GM18519 (cell line): ENCODE data around the gene SUSD6.
"Not testable (repeated sequence)": the region's sequence is repeated elsewhere in the genome, so short reads cannot be mapped to it uniquely, and the experiment has no call there.

Source experiments
- ATAC-seq: cut with Tn5 transposase; IDR thresholded peaks from one replicate; pipeline ENCODE4 v1.9.1; 2021; ENCODE audit warnings: mild to moderate bottlenecking, moderate library complexity; ENCODE audit not compliant: unreplicated experiment, low FRiP score

Gene SUSD6

DNA sequence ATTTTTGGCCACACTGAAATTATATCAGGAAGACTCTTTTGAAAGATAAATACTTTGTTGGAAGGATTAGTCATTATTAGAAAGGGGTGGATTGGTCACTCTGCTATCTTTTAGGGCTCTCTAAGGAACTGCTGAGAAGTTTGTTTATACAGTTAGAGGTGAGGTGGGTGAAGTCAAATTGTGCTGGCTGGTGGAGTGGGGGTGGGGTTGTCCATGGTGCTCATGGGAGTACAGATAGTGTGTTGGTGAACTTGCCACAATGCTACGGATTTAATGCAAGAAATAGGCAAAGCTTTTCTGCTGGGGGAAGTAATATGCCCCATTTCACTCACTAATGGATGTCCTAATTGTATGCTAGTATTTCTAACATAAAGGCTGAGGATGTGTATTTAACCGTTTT lies 35.8 kb downstream of the SUSD6 start:
- ATAC-seq, result no peak

DNA sequence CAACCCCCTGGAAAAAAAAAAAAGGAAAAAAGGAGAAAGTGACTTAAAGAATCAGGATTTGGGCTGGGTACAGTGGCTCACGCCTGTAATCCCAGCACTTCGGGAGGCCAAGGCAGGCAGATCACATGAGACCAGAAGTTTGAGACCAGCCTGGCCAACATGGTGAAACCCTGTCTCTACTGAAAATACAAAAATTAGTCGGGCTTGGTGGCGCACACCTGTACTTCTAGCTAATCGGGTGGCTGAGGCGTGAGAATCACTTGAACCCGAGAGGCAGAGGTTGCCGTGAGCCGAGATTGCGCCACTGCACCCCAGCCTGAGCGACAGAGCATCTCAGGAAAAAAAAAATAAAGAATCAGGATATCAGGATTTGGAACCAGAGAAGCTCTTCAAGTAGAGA lies 36.2 kb downstream of the SUSD6 start:
- ATAC-seq, result not testable (repeated sequence)

DNA sequence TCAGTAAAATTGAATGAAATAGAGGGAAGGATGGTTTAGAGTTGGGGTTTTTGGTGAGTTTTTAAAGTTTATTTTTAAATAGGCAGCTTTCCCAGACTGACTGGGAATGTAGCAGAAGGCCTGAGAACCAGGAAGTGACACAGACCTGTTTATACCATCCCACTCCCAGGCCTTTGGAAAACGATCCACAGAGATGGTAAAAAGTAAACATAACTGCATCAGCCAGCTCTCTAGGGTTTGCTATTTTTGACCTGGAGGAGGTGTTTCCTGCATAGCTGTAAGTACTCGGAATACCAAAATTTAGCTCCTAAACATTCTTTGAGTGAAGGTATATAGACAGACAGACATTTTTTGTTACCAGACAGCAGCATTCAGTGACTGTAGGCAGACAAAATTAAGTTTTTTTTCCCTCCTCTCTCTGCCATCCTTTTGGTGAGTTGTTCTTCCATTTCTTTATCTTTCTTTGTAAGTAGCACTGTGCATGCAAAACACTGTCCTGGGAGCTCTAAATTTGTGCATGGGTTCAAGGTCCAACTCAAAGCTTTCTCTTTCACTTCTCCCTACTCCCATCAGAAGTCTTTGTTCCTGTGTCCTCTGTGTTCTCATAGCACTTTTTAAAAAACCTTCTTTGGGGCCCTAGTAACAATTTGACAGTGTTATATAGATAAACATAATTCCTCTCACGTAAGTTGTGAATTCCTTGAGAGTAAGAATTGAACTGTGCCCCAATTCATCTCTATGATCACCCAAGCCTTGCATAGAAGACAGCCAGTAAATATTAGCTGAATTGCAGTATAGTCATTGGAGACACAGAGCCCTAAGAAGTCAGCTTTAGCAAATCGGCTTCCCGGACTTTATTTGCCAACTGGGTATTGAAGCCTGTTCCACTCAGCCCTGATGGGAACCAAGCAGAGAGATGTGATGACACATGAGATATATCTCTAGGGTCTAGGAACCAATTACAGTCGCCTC lies 37.4 kb downstream of the SUSD6 start:
- ATAC-seq, result no peak

DNA sequence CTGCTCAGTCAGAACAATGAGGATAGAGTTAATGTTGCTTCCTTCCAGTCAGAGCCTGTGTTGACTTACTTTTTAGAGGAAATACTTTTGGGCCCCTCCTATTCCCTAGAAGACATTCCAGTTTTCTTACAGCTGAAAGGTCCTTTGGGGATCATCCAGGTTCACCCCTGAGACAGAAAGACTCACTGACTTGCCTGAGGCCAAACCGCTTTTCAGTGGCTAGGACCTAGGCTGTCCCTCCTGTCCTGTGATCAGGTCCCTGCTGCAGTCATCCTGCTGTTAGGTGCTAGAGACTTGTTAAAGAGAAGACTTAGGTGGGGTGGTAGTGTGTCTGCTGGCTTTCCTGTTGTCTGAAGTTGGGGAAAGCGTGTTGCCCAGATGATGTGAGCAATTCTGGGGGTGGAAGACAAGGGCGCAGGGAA lies 39.6 kb downstream of the SUSD6 start:
- ATAC-seq, result no peak

DNA sequence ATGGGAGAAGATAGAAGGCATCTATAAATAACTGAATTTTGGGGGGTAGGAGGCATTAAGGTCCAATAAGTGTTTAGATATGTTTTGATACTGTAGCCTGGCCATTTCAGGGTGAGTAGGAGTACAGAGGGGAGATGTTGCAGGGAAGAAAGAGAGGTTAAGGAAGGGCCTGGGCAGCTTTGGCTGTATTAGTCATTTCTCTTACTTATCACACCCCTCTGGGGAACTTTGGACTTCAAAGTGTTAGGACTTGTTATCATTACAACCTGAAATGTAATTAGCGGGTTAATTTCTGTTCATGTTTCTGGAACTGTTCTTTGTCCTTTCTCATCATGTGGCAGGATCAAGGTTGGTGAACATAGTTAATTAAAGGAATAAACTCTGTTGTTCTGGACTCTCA lies 40.3 kb downstream of the SUSD6 start:
- no peak for ATAC-seq

DNA sequence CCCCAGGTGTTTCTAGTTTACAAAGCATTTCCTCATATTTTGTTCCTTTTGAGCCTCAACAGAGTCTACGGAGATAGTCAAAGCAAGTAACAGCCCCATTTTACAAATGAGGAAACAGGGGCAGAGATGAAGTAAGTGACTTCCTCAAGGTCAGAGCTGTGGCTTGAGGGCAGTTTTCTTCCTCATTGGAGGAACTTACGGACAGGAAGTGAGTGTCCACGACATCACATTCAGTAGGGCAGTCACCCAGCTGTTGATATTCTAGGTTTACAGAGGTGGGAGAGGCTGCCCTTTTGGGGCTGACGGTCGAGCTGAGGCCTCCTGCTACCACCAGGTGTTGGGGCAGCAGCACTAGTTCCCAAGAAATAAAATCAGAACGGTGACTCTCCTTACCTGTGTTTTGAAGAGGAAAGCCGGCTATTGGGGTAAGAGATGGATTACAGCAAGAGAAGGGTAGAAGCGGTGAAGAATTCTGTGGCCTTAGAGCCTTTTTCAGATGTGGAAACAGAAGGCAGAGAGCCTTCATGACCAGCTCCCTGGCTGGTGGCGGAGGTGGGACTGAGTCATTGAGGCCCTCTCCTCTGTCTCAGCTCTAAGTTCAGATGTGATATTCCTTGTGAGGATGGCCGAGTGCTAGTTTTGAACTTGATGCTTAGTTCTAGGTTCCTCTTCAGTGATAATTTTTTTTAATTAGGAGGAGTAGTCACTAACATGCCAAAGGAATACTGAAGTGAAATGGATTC lies 41.7 kb downstream of the SUSD6 start:
- ATAC-seq, result no peak

DNA sequence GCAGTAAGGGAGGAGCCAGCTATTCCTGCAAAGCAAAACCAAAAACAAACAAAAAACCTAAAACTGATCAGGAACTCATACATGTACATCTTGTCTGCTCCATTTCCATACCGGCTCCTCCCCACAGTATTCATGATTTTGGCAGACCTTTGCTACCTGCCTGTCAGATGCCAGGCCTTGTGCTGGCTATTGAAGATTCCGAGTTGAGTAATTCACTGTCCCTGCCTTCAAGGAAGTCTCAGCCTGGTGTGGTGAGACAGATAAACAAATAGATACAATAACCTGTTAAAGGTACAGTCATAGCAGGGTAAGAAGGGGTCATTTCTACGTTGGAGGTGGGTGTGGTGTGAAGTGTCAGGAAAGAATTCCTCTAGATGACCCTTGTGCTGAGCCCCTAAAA lies 42.7 kb downstream of the SUSD6 start:
- no peak for ATAC-seq

DNA sequence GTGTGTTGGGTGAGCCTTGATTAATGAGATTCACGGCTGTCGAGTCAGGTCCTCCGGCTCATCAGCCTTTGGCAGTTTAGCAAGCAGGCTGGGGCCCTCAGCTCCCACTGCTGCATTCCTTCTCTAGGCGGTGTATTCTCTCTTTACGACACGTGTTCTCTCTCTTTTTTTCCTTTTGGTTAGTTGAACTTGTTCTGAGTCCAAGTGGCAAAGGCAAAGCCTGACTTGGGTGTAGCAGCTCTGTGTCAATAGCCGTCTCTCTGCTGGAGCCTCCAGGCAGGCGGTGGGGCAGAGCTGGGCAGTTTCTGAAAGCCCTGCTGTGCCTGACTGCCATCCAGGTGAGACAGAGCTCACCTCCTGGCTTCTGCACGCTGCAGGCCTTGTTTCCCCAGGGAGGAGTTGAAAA lies 46.6 kb downstream of the SUSD6 start:
- ATAC-seq, result no peak

DNA sequence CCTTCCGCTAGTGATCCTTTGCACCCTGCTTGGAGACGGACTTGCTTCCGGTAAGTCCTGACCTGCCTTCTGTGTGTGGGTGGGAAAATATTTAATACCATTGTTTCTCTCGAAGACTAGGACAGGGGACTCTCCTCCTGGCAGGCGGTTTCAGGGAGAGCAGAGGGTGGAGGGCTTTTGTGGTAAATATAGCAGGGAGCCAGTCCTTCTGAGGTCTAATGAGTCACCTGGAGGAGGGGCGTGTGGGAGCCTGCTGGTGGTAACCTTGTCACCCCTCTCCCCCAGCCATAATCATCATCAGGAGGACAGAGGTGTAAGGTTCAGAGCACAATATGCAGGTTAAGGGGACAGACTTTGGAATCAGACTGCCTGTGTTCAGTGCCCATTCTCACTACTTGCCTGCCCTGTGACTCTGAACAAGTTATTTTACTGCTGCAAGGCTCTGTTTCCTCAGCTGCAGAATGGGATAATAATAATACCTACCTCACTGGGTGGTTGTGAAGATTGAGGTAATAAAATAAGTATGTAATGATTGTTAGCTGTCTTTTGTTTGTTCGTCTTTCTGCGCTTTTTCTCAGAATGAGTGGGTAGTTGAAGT lies 47.4 kb downstream of the SUSD6 start:
- ATAC-seq, result no peak

DNA sequence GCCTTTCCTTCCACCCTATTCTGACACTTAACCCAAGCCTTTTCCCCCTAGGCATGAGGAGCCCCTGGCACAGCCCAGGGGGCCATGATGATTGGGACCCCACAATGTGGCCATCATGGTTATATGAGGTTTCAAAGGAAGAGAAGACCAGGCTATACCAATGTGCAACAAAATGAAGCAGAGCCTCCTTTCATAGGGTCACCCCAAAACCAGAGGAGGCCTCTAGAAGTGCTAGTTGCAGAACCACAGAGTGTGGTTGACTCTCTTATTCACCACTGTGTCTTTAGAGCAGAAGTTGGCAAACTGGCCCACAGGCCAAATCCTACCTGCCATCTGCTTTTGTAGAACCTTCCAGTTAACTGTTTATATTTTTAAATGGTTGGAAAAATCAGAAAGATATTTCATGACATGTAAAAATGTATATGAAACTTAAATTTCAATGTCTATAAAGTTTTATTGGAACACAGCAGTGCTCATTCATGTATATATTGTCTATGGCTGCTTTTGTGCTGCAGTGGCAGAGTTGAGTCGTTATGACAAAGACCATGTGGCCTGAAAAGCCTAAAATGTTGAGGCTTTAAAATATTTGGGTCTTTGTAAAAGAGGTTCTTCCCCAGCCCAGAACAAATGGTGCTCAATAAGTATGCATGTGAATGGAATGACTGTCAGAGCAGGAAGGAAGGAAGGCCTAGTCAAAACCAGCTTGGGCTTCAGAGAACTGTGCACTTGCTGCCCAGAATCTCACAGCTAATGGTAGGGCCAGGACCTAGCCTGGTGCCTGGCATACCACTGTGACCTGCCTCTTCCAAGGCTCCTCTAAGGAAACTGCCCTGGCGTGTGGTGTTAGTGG lies 49.2 kb downstream of the SUSD6 start:
- no peak for ATAC-seq

DNA sequence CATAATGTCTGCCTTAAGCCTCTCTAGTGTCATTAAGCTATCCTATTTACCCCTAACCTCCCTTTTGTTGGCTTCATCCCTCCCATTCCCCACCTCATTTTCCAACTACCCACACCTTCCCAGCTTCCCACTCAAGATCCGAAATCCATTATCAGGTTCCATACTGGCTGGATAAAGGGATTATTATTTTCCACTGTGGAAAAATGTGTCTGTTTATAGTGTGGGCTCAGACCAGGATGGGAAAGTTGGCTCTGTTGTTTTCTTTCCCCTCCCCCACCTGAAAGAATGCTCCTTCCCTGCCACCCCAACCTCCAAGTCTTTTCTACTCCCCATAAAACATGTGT lies 49.8 kb downstream of the SUSD6 start:
- no peak for ATAC-seq

DNA sequence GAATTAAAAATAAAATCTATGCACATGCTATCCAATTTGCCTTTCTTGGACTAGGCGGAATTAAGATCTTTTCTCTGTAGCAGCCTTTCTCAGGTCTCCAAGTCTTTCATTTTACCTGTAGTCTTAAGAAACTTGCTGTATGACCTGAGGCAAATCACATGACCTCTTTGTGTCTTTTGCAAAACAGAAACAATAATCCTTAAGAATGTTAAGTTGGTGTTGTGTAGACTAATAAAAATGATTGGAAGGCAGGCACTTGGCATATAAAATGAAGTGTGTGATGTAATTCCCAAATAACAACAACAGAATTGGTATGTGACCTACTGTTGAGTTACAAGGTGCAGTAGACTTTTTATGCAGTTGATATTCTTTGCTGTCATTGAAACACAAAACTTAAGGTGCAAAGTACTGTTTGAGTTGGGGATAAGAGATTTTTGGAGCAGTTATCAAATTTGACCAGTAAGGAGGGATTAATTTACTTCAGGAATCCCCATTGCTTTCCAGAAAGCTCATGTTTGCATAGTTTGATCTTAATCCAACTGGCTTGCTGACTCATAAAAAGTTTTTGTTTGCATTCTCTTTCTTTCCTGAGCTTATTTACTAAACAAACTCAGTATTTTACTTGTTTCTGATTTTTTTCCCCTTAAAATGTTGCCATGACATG lies 51.4 kb downstream of the SUSD6 start:
- no peak for ATAC-seq

DNA sequence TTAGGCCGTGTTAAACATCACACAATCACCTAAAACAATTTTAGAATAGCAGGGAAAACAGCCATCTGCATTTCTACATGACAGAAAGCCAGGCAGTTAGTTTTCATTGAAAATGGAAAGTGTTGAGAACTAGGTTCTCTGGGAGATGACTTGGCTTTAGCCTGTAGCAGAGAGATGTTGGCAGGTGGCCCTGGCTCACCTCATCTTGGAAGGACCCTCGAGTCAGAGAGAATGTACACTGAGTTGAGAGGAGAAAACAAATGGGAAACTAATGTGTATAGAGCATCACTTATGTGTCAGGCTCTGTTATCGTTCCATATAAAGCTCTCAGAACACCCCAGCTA lies 51.9 kb downstream of the SUSD6 start:
- no peak for ATAC-seq

DNA sequence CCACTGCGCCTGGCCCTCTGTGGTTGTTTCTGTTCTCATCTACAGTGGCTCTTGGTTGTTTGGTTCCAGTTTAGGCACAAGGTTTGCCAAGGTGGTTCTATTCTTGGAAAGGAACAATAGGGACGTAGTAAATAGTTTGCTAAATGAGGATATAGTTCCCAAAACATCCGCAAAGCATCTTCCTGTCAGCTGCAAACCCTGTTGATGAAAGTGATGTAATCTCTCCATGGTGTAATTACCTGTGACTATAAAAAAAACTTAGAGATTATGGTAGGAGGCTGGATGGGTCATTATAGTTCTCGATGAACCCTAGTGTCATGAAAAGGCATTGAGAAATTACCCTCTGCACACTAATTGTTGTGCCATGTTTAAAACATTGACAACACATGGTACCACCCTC lies 52.9 kb downstream of the SUSD6 start:
- no peak for ATAC-seq

DNA sequence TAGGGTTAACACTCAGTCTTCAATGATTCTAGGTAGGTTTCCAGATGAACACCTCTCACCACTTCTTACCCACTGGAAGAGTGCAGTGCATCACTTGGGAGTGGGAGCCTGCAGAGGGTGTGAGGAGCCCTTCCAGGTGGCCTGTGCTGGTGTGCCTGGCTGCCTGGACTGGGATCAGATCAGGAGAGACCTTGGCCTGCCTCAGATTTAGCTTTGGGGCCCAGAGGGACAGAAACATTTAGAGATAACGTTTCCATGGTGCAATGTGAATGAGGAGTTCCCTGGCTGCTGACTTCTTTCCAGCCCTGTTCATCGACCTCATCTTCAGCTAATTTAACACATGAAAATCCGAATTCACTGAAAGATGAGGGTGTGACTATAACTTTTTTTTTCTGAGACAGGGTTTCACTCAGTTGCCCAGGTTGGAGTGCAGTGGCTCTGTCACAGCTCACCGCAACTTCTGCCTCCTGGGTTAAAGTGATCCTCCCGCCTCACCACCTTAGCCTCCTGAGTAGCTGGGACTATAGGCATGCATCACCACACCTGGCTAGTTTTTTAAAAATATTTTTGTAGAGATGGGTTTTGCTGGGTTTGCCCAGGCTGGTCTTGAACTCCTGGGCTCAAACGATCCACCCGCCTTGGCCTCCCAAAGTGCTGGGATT lies 53.6 kb downstream of the SUSD6 start:
- no peak for ATAC-seq

DNA sequence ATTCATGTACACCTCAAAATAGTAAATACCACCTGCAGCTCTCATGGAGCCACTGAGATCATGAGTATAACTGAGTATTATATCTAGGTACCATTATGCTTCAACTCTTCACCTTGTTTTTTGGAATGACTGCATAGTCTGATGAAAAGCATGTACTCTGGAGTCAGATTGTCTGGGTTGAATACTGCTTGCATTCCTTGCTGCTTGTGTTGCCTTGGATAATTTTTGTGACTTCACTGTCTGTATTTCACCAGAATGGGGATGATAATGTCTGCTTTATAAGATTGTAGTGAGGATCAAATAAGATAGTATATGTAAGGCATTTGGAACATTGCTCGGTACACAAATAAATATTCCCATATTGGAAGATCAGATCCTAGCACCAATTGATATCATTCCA lies 54.2 kb downstream of the SUSD6 start:
- ATAC-seq, result no peak

DNA sequence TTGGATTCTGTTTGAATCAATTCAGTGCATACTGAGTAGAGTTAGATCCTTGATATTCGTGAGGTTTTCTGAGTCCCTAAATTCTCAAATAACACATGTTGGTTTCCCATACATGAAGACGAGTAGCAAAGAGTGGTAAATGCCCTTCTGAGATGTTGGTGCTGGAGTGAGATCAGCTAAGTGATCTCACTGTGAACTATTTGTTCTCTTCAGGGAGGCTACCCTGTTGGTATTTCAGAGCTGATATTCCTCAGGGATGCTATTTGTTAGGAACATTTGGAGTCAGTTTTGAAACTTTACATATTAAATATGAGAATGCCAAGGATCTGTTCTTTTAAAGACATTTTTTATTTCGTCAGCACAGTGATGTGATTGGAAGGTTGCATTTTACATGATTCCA lies 54.7 kb downstream of the SUSD6 start:
- no peak for ATAC-seq

DNA sequence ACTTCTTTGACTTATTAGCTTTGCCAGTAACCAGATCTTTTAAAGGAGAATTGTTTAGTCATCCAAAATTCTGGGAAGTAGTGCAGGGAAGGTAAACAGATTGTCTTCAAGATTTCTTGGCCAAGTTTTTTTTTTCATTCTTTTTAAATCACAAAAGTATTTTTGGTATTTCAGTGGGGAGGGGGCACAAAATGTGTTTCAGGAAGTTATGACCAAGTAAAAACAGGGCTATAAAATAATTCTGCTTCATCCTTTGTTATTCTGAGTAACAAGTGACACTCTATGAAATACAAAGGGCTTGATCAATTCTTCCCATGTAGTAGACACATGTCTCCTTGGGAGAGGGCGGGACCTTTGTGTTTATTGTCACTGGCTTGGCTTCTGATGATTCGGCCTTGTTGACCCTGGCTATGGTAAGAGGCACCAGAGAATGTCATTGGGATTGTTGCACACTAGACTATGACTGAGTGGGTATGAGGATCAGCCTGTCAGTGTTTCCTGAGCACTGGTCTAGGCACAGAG lies 55.4 kb downstream of the SUSD6 start:
- ATAC-seq, result no peak

DNA sequence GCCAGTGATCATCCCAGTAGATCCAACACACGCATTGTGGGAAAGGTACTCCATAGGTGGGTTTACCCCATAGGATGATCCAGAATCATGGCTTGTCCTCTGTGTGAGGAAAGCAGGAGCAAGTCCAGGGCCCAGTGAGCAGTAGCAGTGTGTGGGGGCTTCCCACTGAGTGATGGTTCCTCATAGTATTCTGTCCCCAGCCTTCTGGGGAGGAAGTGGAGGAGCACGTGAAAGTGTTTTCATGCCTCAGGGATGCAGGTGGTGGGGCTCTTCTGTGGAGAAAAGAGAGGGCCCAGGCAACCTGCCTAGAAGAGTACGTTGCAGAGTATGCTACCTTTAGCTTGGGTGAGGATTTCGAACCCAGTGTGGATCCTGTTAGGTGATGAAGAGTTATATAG lies 56.5 kb downstream of the SUSD6 start:
- ATAC-seq, result no peak
